Type B pancreatic cell (in vitro differentiated cells): ENCODE results near the gene MTHFR. TPM values are rescaled to one million over a fixed set of nuclear protein-coding genes. Genes with fewer than 3 reads are reported as not detected.

Source experiments
- DNase-seq: peaks from one replicate; pipeline ENCODE4 v3.0.0; 2021; ENCODE audit warnings: mixed read lengths; ENCODE audit not compliant: unreplicated experiment; ENCODE audit errors: extremely low spot score
- H3K27ac Mint-ChIP-seq: 2 replicates; pipeline ENCODE4 v1.8.0; 2021; ENCODE audit warnings: mild to moderate bottlenecking, mixed read lengths
- H3K27me3 Mint-ChIP-seq: 2 replicates; pipeline ENCODE4 v1.8.0; 2021; ENCODE audit warnings: mixed read lengths
- H3K36me3 Mint-ChIP-seq: 2 replicates; pipeline ENCODE4 v1.8.0; 2021; ENCODE audit warnings: mixed read lengths
- H3K4me1 Mint-ChIP-seq: one replicate; pipeline ENCODE4 v1.8.0; 2021; ENCODE audit warnings: mixed read lengths; ENCODE audit not compliant: unreplicated experiment
- H3K4me3 Mint-ChIP-seq: 2 replicates; pipeline ENCODE4 v1.8.0; 2021; ENCODE audit warnings: mild to moderate bottlenecking, mixed read lengths
- H3K9me3 Mint-ChIP-seq: 2 replicates; pipeline ENCODE4 v1.8.0; 2021; ENCODE audit warnings: mixed read lengths
- total RNA-seq: library from RNA; stranded (reverse); gene quantifications from 2 replicates; pipeline ENCODE4 v1.2.1, GENCODE V29; 2021; ENCODE audit warnings: low replicate concordance
- TF ChIP-seq, protein P1 (sequence below): fragments of 200-600 bp; sonication (generic); conservative IDR thresholded peaks from 2 replicates; pipeline ENCODE4 v1.5.0; 2021; ENCODE audit warnings: antibody characterized with exemption, mild to moderate bottlenecking

The MTHFR gene
- total RNA-seq, 1 donor from 2014 or later, result 30.1 TPM

GRCh38 chr1:11779715-11780379, 25.9 kb downstream of the MTHFR start:
- no peaks in the 10 kb centered on the region for H3K4me1 Mint-ChIP-seq
- no peak overlapping the region for H3K4me3 Mint-ChIP-seq
- no peaks in the 10 kb centered on the region for H3K27me3 Mint-ChIP-seq
- H3K36me3 Mint-ChIP-seq, result no peaks in the 10 kb centered on the region
- TF ChIP-seq, protein P1, sequence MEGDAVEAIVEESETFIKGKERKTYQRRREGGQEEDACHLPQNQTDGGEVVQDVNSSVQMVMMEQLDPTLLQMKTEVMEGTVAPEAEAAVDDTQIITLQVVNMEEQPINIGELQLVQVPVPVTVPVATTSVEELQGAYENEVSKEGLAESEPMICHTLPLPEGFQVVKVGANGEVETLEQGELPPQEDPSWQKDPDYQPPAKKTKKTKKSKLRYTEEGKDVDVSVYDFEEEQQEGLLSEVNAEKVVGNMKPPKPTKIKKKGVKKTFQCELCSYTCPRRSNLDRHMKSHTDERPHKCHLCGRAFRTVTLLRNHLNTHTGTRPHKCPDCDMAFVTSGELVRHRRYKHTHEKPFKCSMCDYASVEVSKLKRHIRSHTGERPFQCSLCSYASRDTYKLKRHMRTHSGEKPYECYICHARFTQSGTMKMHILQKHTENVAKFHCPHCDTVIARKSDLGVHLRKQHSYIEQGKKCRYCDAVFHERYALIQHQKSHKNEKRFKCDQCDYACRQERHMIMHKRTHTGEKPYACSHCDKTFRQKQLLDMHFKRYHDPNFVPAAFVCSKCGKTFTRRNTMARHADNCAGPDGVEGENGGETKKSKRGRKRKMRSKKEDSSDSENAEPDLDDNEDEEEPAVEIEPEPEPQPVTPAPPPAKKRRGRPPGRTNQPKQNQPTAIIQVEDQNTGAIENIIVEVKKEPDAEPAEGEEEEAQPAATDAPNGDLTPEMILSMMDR, result no peak
- no peak overlapping the region for H3K27ac Mint-ChIP-seq
- H3K9me3 Mint-ChIP-seq, result no peaks in the 10 kb centered on the region
- DNase-seq, result no peak

DNA sequence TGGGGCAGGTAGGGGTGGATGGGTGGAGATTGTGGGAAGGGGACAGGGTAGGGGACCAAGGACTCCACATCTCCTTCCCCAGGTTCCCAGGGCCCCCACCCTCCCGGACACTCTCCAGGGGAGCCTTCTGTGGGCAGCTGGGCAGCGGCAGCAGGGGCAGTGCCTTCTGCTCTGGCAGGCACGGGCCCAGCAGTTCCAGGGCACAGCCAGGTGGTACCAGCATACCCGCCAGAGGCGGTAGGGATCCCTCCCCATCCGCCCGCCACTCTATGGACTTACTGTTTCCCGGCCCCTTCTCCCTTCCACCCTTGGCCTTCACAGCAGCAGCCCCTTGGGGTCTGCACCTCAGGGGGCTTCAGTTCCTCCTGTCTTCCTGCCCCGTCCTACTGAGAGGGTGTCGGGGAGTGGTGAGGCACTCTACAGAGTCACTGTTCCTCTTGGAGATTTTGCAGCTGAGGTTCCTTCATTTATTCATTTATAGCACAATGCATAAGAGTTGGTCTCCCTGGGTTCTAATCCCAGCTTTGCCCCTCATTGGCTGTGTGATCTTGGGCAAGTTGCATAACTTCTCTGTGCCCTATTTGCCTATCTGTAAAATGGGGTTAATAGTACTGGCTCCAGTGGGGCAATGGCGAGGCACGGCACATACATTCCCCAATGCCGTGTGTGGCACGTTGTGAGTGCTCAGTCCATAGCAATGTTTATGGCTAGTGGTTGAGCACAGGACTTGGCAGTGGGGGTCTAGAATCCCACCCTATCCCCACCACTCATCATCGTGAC, 26.7 kb downstream of the MTHFR start:
- H3K9me3 Mint-ChIP-seq, result no peaks in the 10 kb centered on the region
- H3K27me3 Mint-ChIP-seq, result no peaks in the 10 kb centered on the region
- no peak for DNase-seq
- no peak overlapping the region for H3K4me3 Mint-ChIP-seq
- H3K36me3 Mint-ChIP-seq, result no peaks in the 10 kb centered on the region
- no peak overlapping the region for H3K27ac Mint-ChIP-seq
- no peaks in the 10 kb centered on the region for H3K4me1 Mint-ChIP-seq
- TF ChIP-seq, protein P1, result no peak

DNA sequence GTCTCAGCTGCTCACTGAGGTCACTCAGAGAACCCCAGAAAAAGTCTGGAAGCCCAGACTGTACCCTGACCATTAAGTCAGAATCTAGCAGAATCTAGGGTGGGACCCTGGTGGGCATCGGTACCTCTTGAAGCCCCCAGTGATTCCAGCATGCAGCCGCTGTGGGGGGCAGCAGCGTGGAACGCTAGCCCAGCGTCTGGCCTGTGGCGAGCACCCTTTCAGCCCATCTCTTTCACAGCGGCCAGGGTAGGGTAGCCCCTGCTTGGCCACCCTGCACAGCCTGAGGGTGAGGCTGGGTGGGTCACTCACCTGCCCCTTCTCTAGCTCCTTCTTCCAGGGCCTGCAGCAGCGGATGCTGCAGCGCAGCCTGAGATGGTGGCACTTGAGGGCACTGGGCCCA, 27.4 kb downstream of the MTHFR start:
- Mint-ChIP-seq H3K36me3 (no peaks in the 10 kb centered on the region), H3K4me3 (no peak overlapping the region), H3K27me3 (no peaks in the 10 kb centered on the region), H3K4me1 (no peaks in the 10 kb centered on the region), H3K9me3 (no peaks in the 10 kb centered on the region), H3K27ac (no peak overlapping the region)
- DNase-seq, result no peak
- TF ChIP-seq, protein P1, result no peak

GRCh38 chr1:11777658-11778322, 28.0 kb downstream of the MTHFR start:
- H3K36me3 Mint-ChIP-seq, result no peaks in the 10 kb centered on the region
- no peaks in the 10 kb centered on the region for H3K4me1 Mint-ChIP-seq
- H3K9me3 Mint-ChIP-seq, result no peaks in the 10 kb centered on the region
- no peak overlapping the region for H3K27ac Mint-ChIP-seq
- DNase-seq, result no peak
- H3K27me3 Mint-ChIP-seq, result no peaks in the 10 kb centered on the region
- TF ChIP-seq, protein P1, result no peak
- no peak overlapping the region for H3K4me3 Mint-ChIP-seq

DNA sequence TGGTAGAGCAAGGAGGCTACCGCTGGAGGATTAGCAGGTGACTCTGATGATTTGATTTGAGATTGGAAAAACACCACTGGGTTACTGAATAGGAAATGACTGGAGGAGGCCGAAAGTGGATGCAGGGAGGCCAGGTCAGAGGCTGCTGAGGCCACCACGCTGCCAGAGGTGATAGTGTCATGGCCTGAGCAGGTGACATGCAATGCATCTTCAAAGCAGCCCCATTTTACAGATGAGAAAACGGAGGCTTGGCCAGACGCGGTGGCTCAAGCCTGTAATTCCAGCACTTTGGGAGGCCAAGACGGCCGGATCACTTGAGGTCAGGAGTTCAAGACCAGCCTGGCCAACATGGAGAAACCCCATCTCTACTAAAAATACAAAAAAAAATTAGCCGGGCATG, 31.0 kb downstream of the MTHFR start:
- H3K27ac Mint-ChIP-seq, result no peak overlapping the region
- TF ChIP-seq, protein P1, result no peak
- no peaks in the 10 kb centered on the region for H3K9me3 Mint-ChIP-seq
- H3K27me3 Mint-ChIP-seq, result no peaks in the 10 kb centered on the region
- H3K36me3 Mint-ChIP-seq, result no peaks in the 10 kb centered on the region
- H3K4me1 Mint-ChIP-seq, result no peaks in the 10 kb centered on the region
- DNase-seq, result no peak
- H3K4me3 Mint-ChIP-seq, result no peak overlapping the region
